HG03378 (cell line): ENCODE results near the gene RAB27A.
"Not testable (repeated sequence)": the region's sequence is repeated elsewhere in the genome, so short reads cannot be mapped to it uniquely, and the experiment has no call there.

Experiments
- ATAC-seq: cut with Tn5 transposase; IDR thresholded peaks from one replicate; pipeline ENCODE4 v1.9.1; 2021; ENCODE audit warnings: mild to moderate bottlenecking, moderate library complexity; ENCODE audit not compliant: unreplicated experiment

Gene RAB27A

GRCh38 chr15:55252201-55252600, 37.4 kb downstream of the RAB27A start:
- not testable (repeated sequence) for ATAC-seq

GRCh38 chr15:55250941-55251340, 38.7 kb downstream of the RAB27A start:
- no peak for ATAC-seq

- no peak for ATAC-seq
Measured at GRCh38 chr15:55250392-55250791, 39.2 kb downstream of the RAB27A start.

GRCh38 chr15:55249885-55250284, 39.7 kb downstream of the RAB27A start:
- not testable (repeated sequence) for ATAC-seq

- no peak for ATAC-seq
Measured at GRCh38 chr15:55248895-55249294, 40.7 kb downstream of the RAB27A start.

- ATAC-seq = no peak
Measured at GRCh38 chr15:55247766-55248427, 41.7 kb downstream of the RAB27A start.

- ATAC-seq = no peak
Measured at GRCh38 chr15:55247311-55247710, 42.3 kb downstream of the RAB27A start.

- no peak for ATAC-seq
Measured at GRCh38 chr15:55246567-55246966, 43.0 kb downstream of the RAB27A start.

- ATAC-seq = no peak
Measured at GRCh38 chr15:55245059-55245458, 44.6 kb downstream of the RAB27A start.

GRCh38 chr15:55241891-55242290, 47.7 kb downstream of the RAB27A start:
- ATAC-seq = no peak

- no peak for ATAC-seq
Measured at GRCh38 chr15:55241186-55241585, 48.4 kb downstream of the RAB27A start.

- no peak for ATAC-seq
Measured at GRCh38 chr15:55240125-55240760, 49.4 kb downstream of the RAB27A start.

- no peak for ATAC-seq
Measured at GRCh38 chr15:55239440-55240124, 50.0 kb downstream of the RAB27A start.

- ATAC-seq = no peak
Measured at GRCh38 chr15:55238877-55239276, 50.7 kb downstream of the RAB27A start.

- ATAC-seq = no peak
Measured at GRCh38 chr15:55237219-55238130, 52.1 kb downstream of the RAB27A start.

- no peak for ATAC-seq
Measured at GRCh38 chr15:55235546-55236036, 54.0 kb downstream of the RAB27A start.

GRCh38 chr15:55234800-55235104, 54.9 kb downstream of the RAB27A start:
- no peak for ATAC-seq

GRCh38 chr15:55234104-55234799, 55.4 kb downstream of the RAB27A start:
- ATAC-seq = no peak

GRCh38 chr15:55231455-55231854, 58.2 kb downstream of the RAB27A start:
- ATAC-seq = no peak

GRCh38 chr15:55230953-55231352, 58.7 kb downstream of the RAB27A start:
- no peak for ATAC-seq
